K562 (cell line): ENCODE data around the gene RET. TPM values are rescaled to one million over a fixed set of nuclear protein-coding genes. Genes with fewer than 3 reads are reported as not detected.

ENCODE experiments used
- ATAC-seq: fragments of 200-7000 bp; cut with Tn5 transposase; 3 replicates; pipeline ENCODE4 v1.9.1; 2020; ENCODE audit warnings: moderate library complexity
- BruUV-seq: library from RNA; stranded (reverse); fragments of 400-500 nt; replicated peaks from 2 replicates; lab custom pipeline; 2021; lab: Mats Ljungman, UMichigan
- CTCF ChIA-PET: fragments of 300-600 bp; formaldehyde crosslinking; extraction: SDS; loops from one replicate; lab custom pipeline; 2021; ENCODE audit warnings: low intra/inter-chr PET ratio; lab: Yijun Ruan, JAX
- POLR2A ChIA-PET: fragments of 300-600, 350-650 bp; sonication (Branson Sonifier 250); formaldehyde crosslinking; extraction: SDS; loops from one replicate; lab custom pipeline; 2021; ENCODE audit warnings: antibody characterized with exemption, inconsistent platforms; lab: Yijun Ruan, JAX
- DNase-seq, 4 experiments: peaks; one replicate each; pipeline versions ENCODE4 v3.0.0 to v3.0.0-alpha.2; 2011 to 2018; ENCODE audit warnings: low spot score in 3 of 4, mixed read lengths in 3 of 4; ENCODE audit errors: extremely low read depth in 1 of 4
- FAIRE-seq: peaks from 2 replicates; lab custom pipeline; 2011; peaks lifted over from hg19 to GRCh38; lab: Jason Lieb, UNC
- H2AFZ ChIP-seq: 2 replicates; pipeline ENCODE4 v1.6.0; 2011; ENCODE audit warnings: low read depth, low read length, control low read depth, inconsistent platforms
- H3K27ac ChIP-seq: fragments of 200-600 bp; 3 replicates; pipeline ENCODE4 v1.8.0; 2011; ENCODE audit warnings: low read depth, mild to moderate bottlenecking, control low read depth, inconsistent platforms, low read length, moderate library complexity, mixed read lengths; ENCODE audit errors: extremely low read depth
- H3K27me3 ChIP-seq, 2 experiments: fragments of 300-600 bp in 1 of 2; 2 replicates in 1 of 2; 3 replicates in 1 of 2; pipeline versions ENCODE4 v1.6.0 to v1.8.0; 2011; ENCODE audit warnings: inconsistent platforms in 2 of 2, low read length in 2 of 2, mild to moderate bottlenecking in 1 of 2, mixed read lengths in 1 of 2, moderate library complexity in 1 of 2; ENCODE audit not compliant: control insufficient read depth in 2 of 2, insufficient read depth in 2 of 2
- H3K36me3 ChIP-seq: fragments of 300-600 bp; 3 replicates; pipeline ENCODE4 v1.8.0; 2011; ENCODE audit warnings: mild to moderate bottlenecking, low read length, inconsistent platforms; ENCODE audit not compliant: control insufficient read depth, insufficient read depth
- H3K4me1 ChIP-seq, 2 experiments: fragments of 200-600 bp in 1 of 2; replicated peaks in 1 of 2; 2 replicates in 1 of 2; 3 replicates in 1 of 2; pipeline versions ENCODE4 v1.5.1 to v1.8.0; 2011; ENCODE audit warnings: inconsistent platforms in 2 of 2, low read length in 2 of 2, mild to moderate bottlenecking in 1 of 2, mixed read lengths in 1 of 2, moderate library complexity in 1 of 2; ENCODE audit not compliant: control insufficient read depth in 2 of 2, insufficient read depth in 2 of 2
- H3K4me2 ChIP-seq: 2 replicates; pipeline ENCODE4 v1.6.1; 2011; ENCODE audit warnings: low read length, control low read depth, inconsistent platforms, mixed read lengths; ENCODE audit not compliant: insufficient read depth
- H3K4me3 ChIP-seq: fragments of 200-600 bp; sonication (generic), shearing (Covaris generic); 2 replicates; pipeline ENCODE4 v1.5.1; 2016; ENCODE audit warnings: control low read depth, inconsistent platforms
- H3K79me2 ChIP-seq: fragments of 200-600 bp; 3 replicates; pipeline ENCODE4 v1.8.0; 2011; ENCODE audit warnings: low read length, inconsistent platforms; ENCODE audit not compliant: control insufficient read depth, insufficient read depth
- H3K9ac ChIP-seq, 2 experiments: 2 replicates each; pipeline versions ENCODE4 v1.6.0 to v1.6.1; 2011; ENCODE audit warnings: low read depth in 2 of 2, low read length in 2 of 2, control low read depth in 1 of 2, inconsistent platforms in 1 of 2, mild to moderate bottlenecking in 1 of 2, mixed read lengths in 1 of 2; ENCODE audit not compliant: insufficient read depth in 1 of 2
- H3K9me1 ChIP-seq: one replicate; pipeline ENCODE4 v1.6.0; 2011; ENCODE audit warnings: inconsistent platforms, mild to moderate bottlenecking, low read length, moderate library complexity; ENCODE audit not compliant: control insufficient read depth, insufficient read depth
- H3K9me3 ChIP-seq: replicated peaks from 2 replicates; pipeline ENCODE4 v1.5.1; 2011; ENCODE audit warnings: low read depth, low read length, inconsistent platforms; ENCODE audit not compliant: control insufficient read depth, insufficient read depth
- H4K20me1 ChIP-seq: replicated peaks from 2 replicates; pipeline ENCODE4 v1.6.1; 2011; ENCODE audit warnings: low read length, inconsistent platforms, mixed read lengths; ENCODE audit not compliant: control insufficient read depth, insufficient read depth
- AFF1 ChIP-seq, 2 experiments: fragments of 450-650 bp; IDR thresholded peaks; 2 replicates each; pipeline ENCODE4 v1.6.1; 2018; ENCODE audit warnings: mild to moderate bottlenecking in 2 of 2, low read depth in 1 of 2; ENCODE audit not compliant: partially characterized antibody in 2 of 2
- ARID1B ChIP-seq: fragments of 450-650 bp; IDR thresholded peaks from 2 replicates; pipeline ENCODE4 v1.6.1; 2016; ENCODE audit warnings: antibody characterized with exemption, mild to moderate bottlenecking, inconsistent platforms
- ARID3A ChIP-seq: IDR thresholded peaks from 2 replicates; pipeline ENCODE4 v1.6.1; 2012; ENCODE audit warnings: low read depth, low read length, improper control_type of control experiment, borderline replicate concordance
- CGGBP1 ChIP-seq: fragments of 250-450 bp; sonication (Bioruptor Pico); IDR thresholded peaks from 2 replicates; pipeline ENCODE4 v1.9.0; 2021; ENCODE audit warnings: mild to moderate bottlenecking
- HDGF ChIP-seq: fragments of 450-650 bp; IDR thresholded peaks from 2 replicates; pipeline ENCODE4 v1.6.1; 2016
- ID3 ChIP-seq, 2 experiments: fragments of 250-450 bp in 1 of 2; fragments of 450-650 bp in 1 of 2; sonication (Bioruptor Pico) in 1 of 2; IDR thresholded peaks; 2 replicates each; pipeline versions ENCODE4 v1.6.1 to v1.8.0; 2016 to 2021; ENCODE audit warnings: mild to moderate bottlenecking in 2 of 2, moderate library complexity in 2 of 2, missing compliant biosample characterization in 1 of 2, missing genetic modification characterization in 1 of 2
- RNF2 ChIP-seq: sonication (generic); IDR thresholded peaks from 2 replicates; pipeline ENCODE4 v1.6.1; 2016
- SMAD1 ChIP-seq: fragments of 150-350 bp; IDR thresholded peaks from 2 replicates; pipeline ENCODE4 v1.6.1; 2014; ENCODE audit warnings: low read length, low read depth; ENCODE audit not compliant: partially characterized antibody
- ZFPM2 ChIP-seq: fragments of 250-450 bp; sonication (Bioruptor Pico); IDR thresholded peaks from 2 replicates; pipeline ENCODE4 v1.5.1; 2022; ENCODE audit warnings: mild to moderate bottlenecking
- ZNF174 ChIP-seq: fragments of 250-450 bp; sonication (Bioruptor Pico); IDR thresholded peaks from 2 replicates; pipeline ENCODE4 v1.4.0; 2020; ENCODE audit warnings: mild to moderate bottlenecking
- ZNF24 ChIP-seq: fragments of 450-650 bp; IDR thresholded peaks from 2 replicates; pipeline ENCODE4 v1.6.1; 2016
- WGBS: fragments of 100-300 bp; shearing (Covaris generic); methylation state at CpG from one replicate; pipeline ENCODE4 v1.1.6; 2016; ENCODE audit warnings: low coverage, mixed read lengths; ENCODE audit not compliant: insufficient coverage; ENCODE audit errors: missing lambda C conversion rate; 5-methylcytosine and 5-hydroxymethylcytosine counted together
- in situ Hi-C: fragments of 300-500 bp; cut with MboI; formaldehyde crosslinking; loops from 4 replicates; pipeline ENCODE4 v1.15.0; 2018; ENCODE audit warnings: inconsistent platforms, mixed read lengths
- intact Hi-C: fragments of 100-400 bp; cut with micrococcal nuclease; formaldehyde crosslinking; loops from 2 replicates; pipeline ENCODE4 v1.14.2; 2022
- polyA plus RNA-seq, 8 experiments: library from polyadenylated mRNA; depleted of rRNA in 4 of 8; stranded (reverse) in 5 of 8; unstranded in 3 of 8; fragments of >200 nt; fragmentation: Nextera tagmentation in 2 of 8; fragmentation: Illumina TruSeq in 1 of 8; extraction: Ambion mirVana in 2 of 8; extraction: Trizol in 1 of 8; gene quantifications; 2 replicates each; pipeline versions ENCODE4 v1.2.1 to v1.2.3, GENCODE V29; 2011 to 2014; ENCODE audit warnings: inconsistent platforms in 1 of 8, missing spikeins in 1 of 8
- total RNA-seq, 7 experiments: library from RNA; depleted of rRNA in 6 of 7; stranded (reverse); fragments of >200 nt in 6 of 7; fragmentation: Illumina TruSeq in 2 of 7; extraction: Trizol in 2 of 7; gene quantifications; 2 replicates each; pipeline versions ENCODE4 v1.2.1 to v1.2.3, GENCODE V29; 2011 to 2021; ENCODE audit warnings: low replicate concordance in 1 of 7
- TF ChIP-seq, protein P1 (sequence below): fragments of 250-450 bp; sonication (Bioruptor Pico); IDR thresholded peaks from 2 replicates; pipeline ENCODE4 v1.8.0; 2022; ENCODE audit warnings: moderate library complexity, mild to moderate bottlenecking, inconsistent platforms

The RET gene
- total and polyA plus RNA-seq, 9 of the 15 experiments (the other 6 are each of a cell fraction or from before 2014, with no cell fraction given): 0.04 to 0.05 TPM; not detected in 7

DNA sequence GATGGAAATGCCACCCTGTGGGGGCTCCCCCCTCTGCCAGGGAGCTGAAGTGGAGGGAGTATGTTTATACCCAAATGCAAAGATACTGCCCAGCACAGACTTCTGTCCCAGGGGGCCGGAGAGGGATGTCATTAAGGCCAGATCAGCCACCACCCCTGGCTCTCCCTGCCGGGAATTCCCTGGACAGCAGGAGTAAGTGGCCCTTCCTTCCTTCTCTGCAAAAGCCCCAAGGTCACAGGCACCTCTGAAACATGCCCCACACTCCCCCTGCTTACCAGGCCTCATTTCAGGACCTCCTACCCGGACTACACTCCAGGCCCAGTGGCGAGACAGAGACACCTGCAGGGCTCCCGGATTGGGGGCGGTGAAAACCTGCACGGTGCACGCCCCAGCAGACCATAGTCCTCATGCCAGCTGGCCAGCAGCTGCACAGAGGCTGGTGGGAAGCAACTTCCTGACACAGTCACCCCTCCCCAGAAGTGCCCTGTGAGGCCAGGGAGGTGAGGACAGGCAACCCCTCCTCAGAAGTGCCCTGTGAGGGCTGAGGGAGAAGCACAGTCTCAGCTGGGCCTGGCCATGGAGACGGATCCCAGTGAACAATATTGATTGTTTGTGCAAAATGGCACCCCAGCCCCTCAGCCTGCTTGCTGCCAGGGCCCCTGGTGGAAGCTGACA, 33.0 kb upstream of the RET start (continued):
- no peak for TF ChIP-seq CGGBP1 (CRISPR knock-in tag)

DNA sequence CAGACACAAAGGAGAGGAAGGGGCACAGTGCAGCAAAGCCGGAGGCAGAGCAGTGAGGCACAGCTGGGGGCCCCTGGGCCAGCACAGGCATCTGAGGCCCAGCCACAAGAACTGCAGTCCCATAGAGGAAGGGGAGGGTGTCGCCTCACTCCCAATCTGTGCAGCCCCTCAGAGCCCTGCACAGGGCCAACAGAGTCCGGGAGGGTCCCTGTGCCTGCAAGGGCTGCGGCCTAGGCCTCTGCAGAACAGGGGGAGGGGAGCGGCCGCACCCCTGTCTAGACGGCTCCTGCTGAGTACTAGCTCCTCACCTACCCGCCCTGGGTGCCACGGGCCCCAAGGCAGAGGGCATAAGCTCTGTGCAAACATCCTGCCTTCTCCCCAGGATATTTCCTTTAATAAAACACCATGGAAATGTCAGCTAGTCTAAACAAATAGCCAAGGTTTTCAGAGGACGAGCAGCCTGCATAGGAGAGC, 32.4 kb upstream of the RET start:
- no TSS peak for BruUV-seq
- Histone ChIP-seq H3K9ac (no peak overlapping the region; a peak in 1 of 4 replicates), H3K27me3 (peaks cover 0 to 26% of the 10 kb centered on the region in 2 experiments; a peak in 2 of 5 replicates), H3K9me1 (peaks cover 2% of the 10 kb centered on the region), H3K9me3 (no peaks in the 10 kb centered on the region), H3K4me1 (peaks cover 0 to 4% of the 10 kb centered on the region in 2 experiments; a peak in 2 of 5 replicates), H2AFZ (no peak overlapping the region), H3K79me2 (no peaks in the 10 kb centered on the region), H3K27ac (no peak overlapping the region), H3K4me3 (no peak overlapping the region), H3K36me3 (no peaks in the 10 kb centered on the region), H4K20me1 (no peaks in the 10 kb centered on the region), H3K4me2 (no peak overlapping the region)
- intact Hi-C loops (no loop called here), in situ Hi-C loops (no loop called here)
- ChIA-PET CTCF (no interaction called here), POLR2A (no interaction called here)
- ATAC-seq (no peak), DNase-seq (no peak), FAIRE-seq (no peak)
- 2% methylated on average over 9 of the region's 10 CpGs for WGBS
- no peak for TF ChIP-seq ARID3A
- no peak for TF ChIP-seq HDGF
- TF ChIP-seq ZNF24: no peak
- TF ChIP-seq SMAD1: no peak
- no peak for TF ChIP-seq ID3 (CRISPR knock-in tag; IDR thresholded peaks at IDR 0.05)
- TF ChIP-seq ID3 (tag; IDR thresholded peaks at IDR 0.05): no peak
- TF ChIP-seq, protein P1, sequence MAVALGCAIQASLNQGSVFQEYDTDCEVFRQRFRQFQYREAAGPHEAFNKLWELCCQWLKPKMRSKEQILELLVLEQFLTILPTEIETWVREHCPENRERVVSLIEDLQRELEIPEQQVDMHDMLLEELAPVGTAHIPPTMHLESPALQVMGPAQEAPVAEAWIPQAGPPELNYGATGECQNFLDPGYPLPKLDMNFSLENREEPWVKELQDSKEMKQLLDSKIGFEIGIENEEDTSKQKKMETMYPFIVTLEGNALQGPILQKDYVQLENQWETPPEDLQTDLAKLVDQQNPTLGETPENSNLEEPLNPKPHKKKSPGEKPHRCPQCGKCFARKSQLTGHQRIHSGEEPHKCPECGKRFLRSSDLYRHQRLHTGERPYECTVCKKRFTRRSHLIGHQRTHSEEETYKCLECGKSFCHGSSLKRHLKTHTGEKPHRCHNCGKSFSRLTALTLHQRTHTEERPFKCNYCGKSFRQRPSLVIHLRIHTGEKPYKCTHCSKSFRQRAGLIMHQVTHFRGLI: no peak
- no peak for TF ChIP-seq ZFPM2 (CRISPR knock-in tag)
- no peak for TF ChIP-seq ZNF174 (CRISPR knock-in tag)
- TF ChIP-seq ARID1B: no peak
- TF ChIP-seq RNF2: no peak
- TF ChIP-seq AFF1 (IDR thresholded peaks at IDR 0.05; ENCODE audit: low read depth in 1 of 2, partially characterized antibody in 2 of 2): no peak
